ENCODE measurements around the gene SPIB.
A peak's percentile ranks its signal among the peaks of the same experiment; 100 is the strongest.

SPIB gene

GRCh38 chr19:50476224-50476906, 57.6 kb downstream of the SPIB start, which contains the start of the genes EMC10 and GARIN5A:
EMC10 (plus strand) TSS chr19:50476507; CDS start chr19:50476545, 38 bp downstream.
GARIN5A (minus strand) TSS chr19:50476848; CDS start chr19:50476388, 460 bp downstream.
- peak; percentile 98 for DNase-seq

DNA sequence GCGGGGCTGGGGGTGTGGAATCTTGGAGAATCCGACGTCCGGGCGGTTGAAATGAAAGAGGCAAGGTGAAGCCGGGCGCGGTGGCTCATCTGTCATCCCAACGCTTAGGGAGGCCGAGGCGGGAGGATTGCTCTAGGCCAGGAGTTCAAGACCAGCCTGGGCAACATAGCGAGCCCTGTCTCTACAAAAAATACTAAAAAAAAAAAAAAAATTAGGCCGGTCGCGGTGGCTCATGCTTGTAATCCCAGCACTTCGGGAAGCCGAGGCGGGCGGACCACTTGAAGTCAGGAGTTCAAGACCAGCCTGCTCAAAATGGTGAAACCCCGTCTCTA, 58.1 kb downstream of the SPIB start:
- no peak for DNase-seq

DNA sequence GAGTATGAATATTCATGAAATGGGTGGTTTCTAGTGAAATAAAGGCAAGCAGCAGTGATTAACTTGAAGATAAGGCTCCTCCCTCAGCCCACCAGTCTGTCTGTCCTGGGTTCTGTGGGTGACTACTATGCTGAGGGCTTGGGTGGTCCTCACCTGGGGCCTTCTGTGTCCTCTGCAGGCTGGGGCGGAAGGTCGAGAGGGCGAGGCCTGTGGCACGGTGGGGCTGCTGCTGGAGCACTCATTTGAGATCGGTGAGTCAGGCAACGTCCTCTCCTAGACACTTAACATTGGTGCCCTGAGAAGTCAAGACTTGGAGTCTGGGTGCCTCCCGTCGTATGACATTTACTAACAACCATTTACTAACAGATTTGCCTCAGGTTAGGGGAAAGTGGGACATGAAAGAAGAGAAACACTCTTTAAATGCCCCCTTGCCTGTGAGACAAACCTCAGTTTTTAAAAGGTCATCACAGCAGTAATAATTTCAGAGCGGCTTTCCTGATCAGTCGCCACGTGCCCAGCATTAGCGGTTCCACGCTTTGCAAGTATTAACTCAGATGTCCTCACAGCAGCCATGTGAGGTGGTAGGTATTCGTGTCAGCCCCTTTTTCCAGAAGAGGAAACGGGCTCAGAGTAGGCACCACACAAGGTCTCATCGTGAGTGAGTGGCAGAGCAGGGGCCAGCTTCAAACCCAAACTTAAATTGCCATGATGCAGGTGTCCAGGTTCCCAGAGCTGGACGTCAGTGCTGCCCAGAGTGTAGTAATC, 59.2 kb downstream of the SPIB start:
- DNase-seq = no peak

- DNase-seq = peak; percentile 55
Observed at GRCh38 chr19:50478901-50479715, 60.4 kb downstream of the SPIB start.

DNA sequence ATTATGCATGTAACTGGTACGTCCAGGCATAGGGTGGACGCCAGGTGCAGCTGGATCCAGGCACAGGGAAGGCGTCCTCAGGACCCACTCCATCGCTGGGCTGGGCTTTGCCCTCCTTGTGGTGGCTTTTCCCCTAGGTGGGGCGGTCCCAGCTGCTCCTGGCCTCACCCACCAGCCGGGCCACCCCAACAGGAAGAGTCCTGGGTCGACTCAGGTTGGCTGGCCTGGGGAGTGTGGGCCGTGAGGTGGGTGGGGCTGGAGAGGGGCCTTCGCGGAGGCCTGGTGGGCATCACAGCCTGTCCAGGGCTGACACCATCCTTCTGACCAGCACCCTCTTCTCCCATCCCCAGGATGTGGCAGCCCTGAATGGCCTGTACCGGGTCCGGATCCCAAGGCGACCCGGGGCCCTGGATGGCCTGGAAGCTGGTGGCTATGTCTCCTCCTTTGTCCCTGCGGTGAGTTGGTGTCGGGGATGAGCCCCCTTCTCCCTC, 61.1 kb downstream of the SPIB start:
- DNase-seq = no peak

DNA sequence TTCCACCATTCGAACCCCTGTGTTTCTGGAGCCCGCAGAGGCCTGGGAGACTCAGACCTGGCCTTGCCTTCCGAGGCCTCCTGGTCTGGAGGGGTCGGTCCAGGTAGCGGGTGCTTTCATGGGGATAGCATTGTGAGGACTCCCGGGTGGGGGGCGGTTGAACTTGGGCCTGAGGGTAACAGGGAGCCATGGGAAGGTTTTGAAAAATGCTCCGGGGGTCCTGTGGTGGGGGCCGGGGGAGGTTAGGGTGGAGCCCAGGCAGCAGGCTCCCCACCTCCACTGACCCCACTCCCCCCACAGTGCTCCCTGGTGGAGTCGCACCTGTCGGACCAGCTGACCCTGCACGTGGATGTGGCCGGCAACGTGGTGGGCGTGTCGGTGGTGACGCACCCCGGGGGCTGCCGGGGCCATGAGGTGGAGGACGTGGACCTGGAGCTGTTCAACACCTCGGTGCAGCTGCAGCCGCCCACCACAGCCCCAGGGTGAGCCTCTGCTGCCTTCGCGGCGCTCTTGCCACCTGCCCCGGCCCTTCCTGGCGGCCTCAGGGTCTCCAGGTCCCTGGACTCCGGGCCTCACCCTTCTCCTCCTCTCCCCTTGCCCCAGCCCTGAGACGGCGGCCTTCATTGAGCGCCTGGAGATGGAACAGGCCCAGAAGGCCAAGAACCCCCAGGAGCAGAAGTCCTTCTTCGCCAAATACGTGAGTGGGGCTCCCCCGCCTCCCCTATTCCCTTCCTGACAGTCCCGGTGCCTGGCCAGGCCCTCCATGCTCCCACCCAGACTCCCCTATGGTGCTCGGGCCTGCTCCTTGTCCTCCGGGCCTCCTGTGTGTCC, 61.8 kb downstream of the SPIB start:
- no peak for DNase-seq

All from activated CD4-positive, alpha-beta T cell treated with anti-CD3 and anti-CD28 coated beads for 48 hours (primary cell).